GM18868 (cell line): Measurements from ENCODE around the gene CLINT1.
"Not testable (repeated sequence)": the region's sequence is repeated elsewhere in the genome, so short reads cannot be mapped to it uniquely, and the experiment has no call there.

Source experiments
- ATAC-seq: cut with Tn5 transposase; IDR thresholded peaks from one replicate; pipeline ENCODE4 v1.9.1; 2021; ENCODE audit warnings: mild to moderate bottlenecking, moderate library complexity; ENCODE audit not compliant: unreplicated experiment

The CLINT1 gene

DNA sequence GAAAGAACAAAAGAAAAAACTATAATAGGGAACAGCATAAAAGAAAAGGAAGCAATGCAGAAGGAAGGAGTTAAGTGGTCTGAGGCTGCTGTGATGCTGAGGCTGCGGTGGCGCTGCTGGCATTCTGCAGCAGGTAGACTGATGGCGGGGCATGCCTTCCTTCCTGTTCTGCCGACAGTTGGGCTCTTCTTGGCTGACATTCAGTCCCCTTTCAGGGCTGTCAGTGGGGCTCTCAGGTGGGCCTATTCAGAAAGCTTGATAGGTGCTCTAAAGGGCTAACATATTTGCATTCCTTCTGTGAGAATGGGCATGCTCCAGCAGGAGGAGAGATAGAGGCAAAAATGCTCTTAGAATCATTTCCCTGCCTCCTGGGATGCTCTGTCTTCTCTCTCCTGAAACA lies 5.1 kb upstream of the CLINT1 start:
- no peak for ATAC-seq

DNA sequence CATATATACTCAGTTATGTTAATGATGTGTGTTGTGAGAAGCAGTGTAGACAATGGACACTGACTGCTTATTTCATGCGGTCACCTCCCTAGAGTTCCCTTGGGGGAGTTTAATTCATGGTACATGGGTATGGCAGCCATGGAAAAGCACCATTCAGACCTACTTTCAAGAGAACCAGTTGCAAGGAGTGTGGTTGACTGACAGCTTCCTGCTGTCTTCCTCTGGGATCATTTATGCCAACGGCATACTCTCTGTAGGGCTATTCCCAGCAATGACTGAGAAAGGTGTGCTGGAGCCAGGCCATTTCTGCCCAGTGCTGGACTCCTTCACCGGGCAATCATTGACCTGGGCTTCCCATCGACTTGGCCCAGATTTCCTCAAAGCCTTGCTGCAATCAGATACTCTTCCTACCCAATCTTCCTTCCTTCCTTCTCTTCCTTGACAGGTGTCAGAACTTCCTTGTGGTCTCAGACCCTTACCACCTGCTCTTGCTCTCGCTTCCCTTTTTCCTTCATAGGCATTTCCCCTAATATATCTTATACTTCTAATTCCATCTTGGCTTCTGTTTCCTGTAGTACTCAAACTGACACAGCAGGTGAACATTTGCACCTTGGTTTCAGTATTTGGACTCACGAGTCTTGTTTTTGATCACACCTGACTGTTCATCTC lies 3.4 kb upstream of the CLINT1 start:
- no peak for ATAC-seq

DNA sequence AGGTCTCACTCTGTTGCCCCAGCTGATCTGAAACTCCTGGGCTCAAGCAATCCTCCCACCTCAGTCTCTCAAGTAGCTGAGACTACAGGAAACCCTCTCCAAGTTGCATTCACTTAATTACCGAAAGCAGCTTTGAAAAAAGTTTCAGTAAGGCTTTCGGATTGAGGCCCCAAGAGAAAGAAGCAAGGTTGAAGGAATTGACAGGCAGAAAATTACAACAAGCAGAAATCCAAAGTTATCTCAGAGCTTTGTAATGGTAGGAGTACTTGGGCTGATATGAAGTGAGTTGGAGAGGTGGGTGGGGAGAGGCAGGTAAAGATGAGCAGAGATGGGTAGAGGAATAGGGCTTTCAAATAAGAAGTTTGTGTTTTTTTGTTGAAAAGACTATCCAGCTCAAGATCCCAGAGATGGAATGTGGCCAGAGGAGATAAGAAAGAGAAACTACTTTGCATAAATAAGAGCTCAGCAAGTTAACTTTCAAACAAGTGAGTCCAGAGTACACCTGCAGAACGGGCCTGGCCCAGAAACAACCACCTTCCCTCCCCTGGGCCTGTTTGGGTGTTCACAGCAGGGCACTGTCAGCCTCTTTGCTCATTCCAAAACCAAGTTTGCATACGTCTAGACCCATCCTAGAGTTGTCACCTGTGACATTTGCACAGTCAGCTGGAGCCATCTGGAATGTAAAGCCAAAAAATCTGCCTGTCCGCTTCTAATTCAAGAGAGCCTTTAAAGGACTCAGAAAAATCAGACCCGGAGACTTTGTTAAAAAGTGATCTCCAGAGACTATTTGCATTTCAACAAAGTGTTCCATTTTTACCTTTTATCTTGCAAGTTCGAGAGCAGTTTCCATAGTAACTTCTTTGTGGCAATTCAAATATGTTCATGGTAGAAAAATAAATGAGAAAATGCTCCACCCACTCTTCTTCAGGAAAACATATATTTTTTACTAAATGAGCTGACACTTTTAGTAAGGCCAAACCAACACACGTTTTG lies 2.2 kb upstream of the CLINT1 start:
- ATAC-seq, result peak; percentile 70

DNA sequence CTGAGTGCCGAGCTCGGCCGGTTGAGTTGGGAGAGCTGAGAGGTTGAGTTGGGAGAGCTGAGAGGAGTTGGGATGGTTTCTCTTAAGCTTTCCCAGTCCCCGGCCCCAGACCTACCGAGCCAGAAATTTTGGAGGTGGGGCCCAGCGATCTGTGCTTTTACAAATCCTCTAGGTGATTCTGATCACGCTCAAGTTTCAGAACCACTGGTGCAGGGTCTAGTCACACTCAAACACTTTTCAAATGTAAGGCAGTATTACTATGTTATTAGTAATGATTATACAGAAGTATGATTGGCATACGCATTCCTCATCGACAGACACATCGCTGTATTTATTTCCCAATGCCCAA lies 256 bp upstream of the CLINT1 start:
- no peak for ATAC-seq

DNA sequence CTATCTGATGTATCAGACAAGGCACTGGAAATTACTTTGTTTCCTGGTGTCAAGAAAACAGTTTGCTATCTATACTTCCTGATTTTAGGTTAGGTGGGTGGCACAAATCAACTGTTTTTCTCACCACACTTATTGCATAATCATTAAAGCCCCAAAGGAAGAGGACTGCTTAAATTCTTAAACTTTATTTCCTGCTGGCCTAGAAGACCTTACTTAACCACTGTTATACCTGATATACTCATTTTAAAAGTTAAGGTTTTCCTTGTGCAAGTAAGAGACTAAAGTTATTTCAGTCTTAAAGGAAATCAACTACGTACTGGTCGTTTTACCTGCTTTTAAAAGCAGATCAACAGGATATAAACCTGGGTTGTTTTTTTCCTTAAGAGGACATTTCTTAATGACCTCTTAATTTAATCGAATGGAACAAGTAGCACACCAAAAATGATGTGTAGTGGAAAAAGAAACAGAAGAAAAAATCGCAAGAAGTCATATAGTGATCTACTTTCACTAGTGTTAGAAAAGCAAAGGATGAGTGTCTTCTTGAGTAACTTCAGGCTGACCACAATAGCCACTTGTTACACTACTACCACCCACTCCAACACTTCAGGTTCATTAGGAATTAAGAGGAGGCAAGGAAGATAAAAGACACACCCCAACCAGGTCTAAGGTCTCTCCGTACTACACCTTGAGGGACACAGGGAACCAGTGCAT lies 974 bp downstream of the CLINT1 start:
- ATAC-seq, result no peak

DNA sequence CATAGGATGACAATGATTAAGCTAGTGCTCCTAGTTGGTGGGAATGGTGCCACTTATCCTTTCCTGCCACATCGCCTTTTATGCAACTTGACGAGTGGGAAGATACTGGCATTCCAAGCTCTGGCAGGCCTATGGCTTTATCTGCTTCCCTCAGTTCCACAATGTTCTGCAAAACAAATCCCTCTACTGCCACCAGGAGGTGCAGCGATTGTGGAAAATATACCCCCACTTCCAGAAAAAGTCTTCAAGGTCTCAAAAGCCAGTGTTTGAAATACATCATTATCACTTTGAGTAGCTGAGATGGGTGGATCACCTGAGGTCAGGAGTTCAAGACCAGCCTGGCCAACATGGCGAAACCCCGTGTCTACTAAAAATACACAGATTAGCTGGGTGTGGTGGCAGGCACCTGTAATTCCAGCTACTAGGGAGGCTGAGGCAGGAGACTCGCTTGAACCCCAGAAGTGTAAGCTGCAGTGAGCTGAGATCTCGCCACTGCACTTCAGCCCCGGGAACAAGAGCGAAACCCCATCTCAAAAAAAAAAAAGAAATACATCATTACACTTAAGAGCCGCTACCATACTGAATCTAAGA lies 3.4 kb downstream of the CLINT1 start:
- ATAC-seq, result no peak

DNA sequence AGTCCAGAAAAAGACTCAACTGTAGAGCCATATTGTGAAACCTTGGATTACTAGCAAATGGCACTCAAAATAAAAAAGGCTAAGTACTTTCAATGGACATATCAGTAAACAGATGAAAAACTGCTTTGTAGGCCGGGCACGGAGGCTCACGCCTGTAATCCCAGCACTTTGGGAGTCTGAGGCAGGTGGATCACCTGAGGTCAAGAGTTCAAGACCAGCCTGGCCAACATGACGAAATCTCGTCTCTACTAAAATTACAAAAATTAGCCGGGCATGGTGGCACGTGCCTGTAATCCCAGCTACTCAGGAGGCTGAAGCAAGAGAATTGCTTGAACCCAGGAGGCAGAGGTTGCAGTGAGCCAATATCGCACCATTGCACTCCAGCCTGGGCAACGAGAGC lies 5.6 kb downstream of the CLINT1 start:
- ATAC-seq, result not testable (repeated sequence)

DNA sequence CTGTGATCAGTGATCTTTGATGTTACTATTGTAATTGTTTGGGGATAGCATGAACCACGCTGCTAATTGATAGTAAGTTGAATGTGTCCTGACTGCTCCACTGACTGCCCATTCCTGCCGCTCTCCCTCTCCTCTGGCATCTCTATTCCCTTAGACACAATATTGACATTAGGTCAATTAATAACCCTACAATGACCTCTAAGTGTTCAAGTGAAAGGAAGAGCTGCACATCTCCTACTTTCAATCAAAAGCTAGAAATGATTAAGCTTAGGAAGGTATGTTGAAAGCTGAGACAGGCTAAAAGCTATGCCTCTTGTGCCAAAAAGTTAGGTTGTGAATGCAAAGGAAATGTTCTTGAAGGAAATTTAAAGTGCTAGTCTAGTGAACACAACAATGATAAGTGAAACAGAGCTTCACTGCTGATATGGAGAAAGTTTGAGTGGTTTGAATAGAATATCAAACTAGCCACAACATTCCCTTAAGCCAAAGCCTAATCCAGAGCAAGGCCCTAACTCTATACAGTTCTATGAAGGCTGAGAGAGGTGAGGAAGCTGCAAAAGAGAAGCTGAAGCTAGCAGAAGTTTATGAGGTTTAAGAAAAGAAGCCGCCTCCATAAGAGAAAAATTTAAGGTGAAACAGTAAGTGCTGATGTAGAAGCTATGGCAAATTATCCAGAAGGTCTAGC lies 12.9 kb downstream of the CLINT1 start:
- ATAC-seq, result no peak

DNA sequence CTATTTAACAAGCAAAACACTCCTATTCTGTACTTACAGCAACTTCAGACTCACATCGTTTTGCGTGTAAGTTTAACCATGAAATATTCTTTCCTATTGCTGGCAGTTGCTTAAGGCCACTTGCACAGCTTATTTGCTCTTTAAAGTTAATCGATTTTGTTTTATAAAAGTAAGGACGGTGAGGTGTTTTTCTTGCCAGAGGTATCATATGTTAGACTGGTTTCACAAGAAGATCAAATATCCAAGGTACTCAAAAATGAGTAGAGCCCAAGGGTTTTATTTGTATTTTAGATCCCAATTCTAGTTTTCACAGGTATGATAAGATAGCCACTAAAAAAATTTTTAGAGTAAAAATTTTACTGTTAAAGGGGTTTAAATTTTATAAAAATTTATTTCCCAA lies 16.2 kb downstream of the CLINT1 start:
- no peak for ATAC-seq

DNA sequence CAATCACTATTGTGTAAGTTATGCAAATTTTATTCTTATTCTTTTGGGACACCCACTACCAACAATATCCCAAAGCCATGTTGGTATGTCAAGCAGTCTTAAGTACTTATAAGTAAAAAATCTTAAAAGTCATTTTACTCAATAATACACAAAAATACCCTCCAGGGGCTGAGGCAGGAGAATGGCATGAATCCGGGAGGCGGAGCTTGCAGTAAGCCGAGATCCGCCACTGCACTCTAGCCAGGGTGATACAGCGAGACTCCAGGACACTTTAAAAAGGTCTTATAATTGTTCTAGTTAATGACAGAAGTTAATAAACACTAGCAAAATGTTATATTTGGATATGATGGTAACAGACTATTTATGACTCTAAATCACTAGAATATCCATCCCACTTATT lies 16.8 kb downstream of the CLINT1 start:
- no peak for ATAC-seq

DNA sequence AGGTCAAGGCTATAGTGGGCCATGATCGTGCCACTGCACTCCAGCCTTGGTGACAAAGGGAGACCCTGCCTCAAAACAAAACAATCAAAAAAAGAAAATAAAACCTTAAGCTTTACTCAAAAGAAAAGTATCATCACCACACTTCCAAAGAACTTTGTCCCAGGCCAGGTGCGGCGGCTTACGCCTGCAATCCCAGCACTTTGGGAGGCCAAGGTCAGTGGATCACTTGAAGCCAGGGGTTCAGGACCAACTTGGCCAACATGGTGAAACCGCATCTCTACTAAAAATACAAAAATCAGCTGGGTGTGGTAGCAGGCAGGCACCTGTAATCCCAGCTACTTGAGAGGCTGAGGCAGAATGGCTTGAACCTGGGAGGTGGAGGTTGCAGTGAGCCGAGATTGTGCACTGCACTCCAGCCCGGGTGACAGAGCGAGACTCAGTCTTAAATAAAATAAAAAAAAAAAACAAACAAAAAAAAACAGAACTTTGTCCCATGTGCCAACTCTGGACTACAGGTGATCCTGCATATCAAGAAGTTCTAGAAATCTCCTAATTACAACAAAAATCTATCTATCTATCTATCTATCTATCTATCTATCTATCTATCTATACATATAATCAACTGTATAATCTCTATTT lies 19.7 kb downstream of the CLINT1 start:
- no peak for ATAC-seq

DNA sequence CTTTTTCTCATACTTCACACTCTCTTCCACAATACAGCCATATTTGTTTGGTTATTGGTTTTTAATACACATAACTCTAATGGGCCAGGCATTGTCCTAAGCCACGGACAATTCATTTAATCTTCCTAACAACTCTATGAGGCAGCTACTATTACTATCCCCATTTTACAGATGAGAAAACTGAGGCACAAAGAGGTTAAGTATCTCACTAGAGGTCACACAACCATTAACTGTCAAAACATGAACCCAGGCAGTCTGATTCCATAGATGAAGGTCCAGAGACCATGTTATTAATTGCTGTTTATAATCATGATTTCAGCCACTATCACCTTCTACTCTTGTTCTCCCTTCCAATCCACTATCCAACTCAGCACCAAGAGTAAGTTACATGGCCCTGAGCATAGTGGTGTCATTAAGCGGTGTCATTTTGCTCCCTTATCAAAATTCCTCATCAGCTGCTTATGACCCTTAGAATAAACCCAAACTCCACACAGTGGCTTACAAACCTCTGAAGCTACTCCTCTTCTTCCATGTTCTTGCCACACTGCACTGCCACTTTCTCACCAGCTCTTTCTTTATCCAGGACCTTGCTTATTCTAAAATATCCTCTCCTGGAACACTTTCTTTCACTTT lies 22.7 kb downstream of the CLINT1 start:
- no peak for ATAC-seq

DNA sequence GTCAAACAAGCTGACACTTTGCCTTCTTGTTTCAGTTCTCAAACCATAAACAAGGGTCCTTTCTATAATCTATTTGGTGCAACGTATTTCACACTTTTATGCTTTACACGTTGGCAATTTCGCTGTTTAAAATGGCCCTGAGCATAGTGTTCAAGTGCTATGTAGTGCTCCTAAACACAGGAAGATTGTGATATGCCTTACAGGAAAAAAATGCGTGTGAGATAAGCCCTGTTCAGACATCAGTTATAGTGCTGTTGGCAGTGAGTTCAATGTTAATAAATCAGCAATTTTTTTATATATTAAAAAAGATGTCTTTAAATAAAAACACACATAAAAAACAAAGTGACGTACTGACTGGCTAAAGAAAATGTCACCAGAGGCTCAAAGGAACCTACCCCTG lies 23.9 kb downstream of the CLINT1 start:
- no peak for ATAC-seq

DNA sequence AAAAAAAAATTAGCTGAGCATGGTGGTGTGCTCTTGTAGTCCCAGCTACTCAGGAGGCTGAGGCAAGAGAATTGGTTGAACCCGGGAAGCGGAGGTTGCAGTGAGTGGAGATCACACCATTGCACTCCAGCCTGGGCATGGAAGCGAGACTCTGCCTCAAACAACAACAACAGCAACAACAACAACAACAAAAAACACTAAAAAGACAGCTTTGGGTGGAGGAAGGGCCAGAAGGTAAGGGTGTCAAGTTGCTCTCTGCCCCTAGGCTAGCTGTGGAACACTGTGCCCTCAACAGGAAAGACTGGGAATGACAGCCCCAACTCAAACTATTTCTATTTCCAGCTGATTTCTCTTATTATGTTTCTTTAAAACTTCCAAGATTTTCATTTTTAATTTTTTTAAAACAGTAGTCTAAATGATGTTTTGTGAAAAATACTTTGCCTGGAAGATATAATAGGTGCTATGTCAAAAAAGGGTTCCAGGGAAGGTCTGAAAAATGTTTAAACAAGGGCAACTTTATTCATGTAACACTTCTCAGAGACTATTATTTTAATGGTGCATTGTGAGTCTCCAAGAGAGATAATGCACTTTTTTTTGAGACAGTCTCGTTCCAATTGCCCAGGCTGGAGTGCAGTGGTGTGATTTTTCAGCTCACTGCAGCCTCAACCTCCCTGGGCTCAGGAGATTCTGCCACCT lies 29.9 kb downstream of the CLINT1 start:
- ATAC-seq, result no peak

DNA sequence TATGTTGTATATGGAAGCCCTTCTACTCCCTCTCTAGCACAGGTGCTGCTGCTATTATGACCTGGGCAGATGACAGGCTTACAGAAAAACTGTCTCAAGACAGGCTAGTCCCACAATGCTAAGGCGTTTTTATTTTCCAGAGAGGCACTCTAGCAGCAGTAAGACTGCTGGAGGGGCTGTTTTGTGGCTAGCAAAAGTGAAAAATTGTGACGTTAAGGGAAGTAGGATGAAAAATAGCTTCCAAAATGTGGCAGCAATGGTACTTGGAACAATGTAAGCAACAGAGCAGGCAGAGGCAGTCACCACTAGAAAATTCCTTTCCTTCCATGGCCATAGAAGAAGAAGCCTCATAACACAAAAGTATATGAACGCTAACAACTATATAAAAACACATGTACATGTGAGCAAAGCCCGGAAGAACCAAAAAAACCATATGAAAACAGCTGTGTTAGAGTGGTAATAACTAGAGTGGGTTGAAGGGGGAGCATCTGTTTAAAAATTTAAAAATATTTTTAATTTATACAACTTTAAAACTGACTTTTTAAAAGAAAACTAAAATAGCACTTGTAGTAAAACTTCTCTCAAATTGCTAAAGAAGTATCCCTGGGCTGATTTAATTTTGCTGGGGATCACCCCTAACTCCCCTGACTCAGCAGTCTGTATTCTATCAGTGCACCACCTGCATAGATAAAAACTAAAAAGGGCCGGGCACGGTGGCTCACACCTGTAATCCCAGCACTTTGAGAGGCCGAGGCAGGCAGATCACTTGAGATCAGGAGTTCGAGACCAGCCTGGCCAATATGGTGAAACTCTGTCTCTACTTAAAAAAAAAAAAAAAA lies 30.6 kb downstream of the CLINT1 start:
- ATAC-seq, result no peak

DNA sequence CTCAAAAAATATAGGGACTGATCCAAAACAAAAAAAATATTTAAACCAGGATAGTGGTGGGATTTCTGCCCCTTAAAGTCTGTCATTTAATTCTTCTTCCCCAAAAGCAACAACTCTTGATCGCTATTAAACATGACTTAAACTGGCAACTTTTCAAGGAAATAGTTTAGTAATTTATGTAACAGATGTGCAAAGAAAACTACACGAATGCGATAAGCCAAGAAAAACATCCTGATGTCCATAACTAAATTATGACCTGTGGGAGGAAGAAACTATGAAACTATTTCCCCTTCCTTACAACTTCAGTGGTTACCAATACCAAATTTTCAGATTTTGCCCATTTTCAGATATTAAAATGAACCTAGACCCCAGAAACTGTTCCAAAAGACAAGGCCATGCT lies 31.5 kb downstream of the CLINT1 start:
- ATAC-seq, result no peak

DNA sequence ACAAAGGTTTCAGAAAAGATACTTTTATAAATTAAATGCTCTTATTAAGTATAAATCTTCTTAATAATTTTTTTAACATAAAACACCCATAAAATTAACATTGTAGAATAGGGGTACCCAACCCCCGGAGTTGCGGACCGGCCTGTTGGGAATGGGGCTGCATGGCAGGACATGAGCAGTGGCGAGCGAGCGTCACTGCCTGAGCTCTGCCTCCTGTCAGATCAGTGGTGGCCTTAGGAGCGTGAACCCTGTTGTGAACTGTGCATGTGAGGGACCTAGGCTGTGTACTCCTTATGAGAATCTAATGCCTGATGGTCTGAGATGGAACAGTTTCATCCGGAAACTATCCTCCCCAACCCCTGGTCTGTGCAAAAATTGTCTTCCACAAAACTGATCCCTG lies 35.3 kb downstream of the CLINT1 start:
- ATAC-seq, result no peak
